Measurements from ENCODE around the gene RHOF.

The RHOF gene

GRCh38 chr12:121819212-121819949, 25.9 kb upstream of the RHOF start:
- FAIRE-seq = no peak

GRCh38 chr12:121817648-121818043, 24.2 kb upstream of the RHOF start:
- no peak for FAIRE-seq

GRCh38 chr12:121816925-121817647, 23.6 kb upstream of the RHOF start:
- no peak for FAIRE-seq

GRCh38 chr12:121815263-121815662, 21.8 kb upstream of the RHOF start:
- no peak for FAIRE-seq

GRCh38 chr12:121814429-121815119, 21.1 kb upstream of the RHOF start:
- no peak for FAIRE-seq

GRCh38 chr12:121813951-121814350, 20.5 kb upstream of the RHOF start:
- no peak for FAIRE-seq

- no peak for FAIRE-seq
Observed at GRCh38 chr12:121812921-121813896, 19.7 kb upstream of the RHOF start.

- FAIRE-seq = peak; percentile 70
Observed at GRCh38 chr12:121812320-121812871, 18.9 kb upstream of the RHOF start.

- FAIRE-seq = no peak
Observed at GRCh38 chr12:121811434-121812319, 18.2 kb upstream of the RHOF start.

- FAIRE-seq = no peak
Observed at GRCh38 chr12:121810833-121811433, 17.4 kb upstream of the RHOF start.

GRCh38 chr12:121810234-121810817, 16.8 kb upstream of the RHOF start:
- FAIRE-seq = no peak

GRCh38 chr12:121809712-121810116, 16.2 kb upstream of the RHOF start:
- no peak for FAIRE-seq

- no peak for FAIRE-seq
Observed at GRCh38 chr12:121808623-121809022, 15.1 kb upstream of the RHOF start.

- FAIRE-seq = no peak
Observed at GRCh38 chr12:121807642-121808347, 14.3 kb upstream of the RHOF start.

- FAIRE-seq = no peak
Observed at GRCh38 chr12:121806546-121807423, 13.3 kb upstream of the RHOF start.

- no peak for FAIRE-seq
Observed at GRCh38 chr12:121806009-121806545, 12.6 kb upstream of the RHOF start.

- no peak for FAIRE-seq
Observed at GRCh38 chr12:121805171-121806008, 11.9 kb upstream of the RHOF start.

All from G401.6 (cell line).